Nephron progenitor cell (in vitro differentiated cells): Measurements from ENCODE around the gene PRM2.
A peak's percentile ranks its signal among the peaks of the same experiment; 100 is the strongest.

ENCODE experiments used
- DNase-seq: peaks from one replicate; pipeline ENCODE4 v3.0.0; 2021
- H3K27ac Mint-ChIP-seq: 2 replicates; pipeline ENCODE4 v1.8.0; 2021; ENCODE audit warnings: mild to moderate bottlenecking, moderate library complexity, mixed read lengths
- H3K27me3 Mint-ChIP-seq: 2 replicates; pipeline ENCODE4 v1.8.0; 2021; ENCODE audit warnings: mild to moderate bottlenecking, low read depth, mixed read lengths; ENCODE audit not compliant: poor library complexity
- H3K36me3 Mint-ChIP-seq: 2 replicates; pipeline ENCODE4 v1.8.0; 2021; ENCODE audit warnings: low read depth, mixed read lengths
- H3K4me1 Mint-ChIP-seq: 2 replicates; pipeline ENCODE4 v1.8.0; 2021; ENCODE audit warnings: mixed read lengths
- H3K4me3 Mint-ChIP-seq: 2 replicates; pipeline ENCODE4 v1.8.0; 2021; ENCODE audit warnings: mild to moderate bottlenecking, moderate library complexity, mixed read lengths
- H3K9me3 Mint-ChIP-seq: 2 replicates; pipeline ENCODE4 v1.8.0; 2021; ENCODE audit warnings: mild to moderate bottlenecking, moderate library complexity, mixed read lengths
- CTCF ChIP-seq: fragments of 200-600 bp; sonication (generic); IDR thresholded peaks from 2 replicates; pipeline ENCODE4 v1.5.0; 2021; ENCODE audit warnings: antibody characterized with exemption

The PRM2 gene

GRCh38 chr16:11320170-11320569 lies 43.9 kb upstream of the PRM2 start:
- Mint-ChIP-seq H3K4me3 (no peak overlapping the region), H3K27ac (no peak overlapping the region), H3K27me3 (peaks cover 12% of the 10 kb centered on the region), H3K9me3 (no peaks in the 10 kb centered on the region), H3K4me1 (peaks cover 30% of the 10 kb centered on the region), H3K36me3 (no peaks in the 10 kb centered on the region)
- DNase-seq, result no peak
- no peak for TF ChIP-seq CTCF

GRCh38 chr16:11319529-11320146 lies 43.4 kb upstream of the PRM2 start:
- peaks cover 25% of the 10 kb centered on the region for H3K4me1 Mint-ChIP-seq
- TF ChIP-seq CTCF, result no peak
- DNase-seq, result no peak
- peaks cover 16% of the 10 kb centered on the region for H3K27me3 Mint-ChIP-seq
- H3K36me3 Mint-ChIP-seq, result no peaks in the 10 kb centered on the region
- H3K27ac Mint-ChIP-seq, result no peak overlapping the region
- no peak overlapping the region for H3K4me3 Mint-ChIP-seq
- no peaks in the 10 kb centered on the region for H3K9me3 Mint-ChIP-seq

DNA sequence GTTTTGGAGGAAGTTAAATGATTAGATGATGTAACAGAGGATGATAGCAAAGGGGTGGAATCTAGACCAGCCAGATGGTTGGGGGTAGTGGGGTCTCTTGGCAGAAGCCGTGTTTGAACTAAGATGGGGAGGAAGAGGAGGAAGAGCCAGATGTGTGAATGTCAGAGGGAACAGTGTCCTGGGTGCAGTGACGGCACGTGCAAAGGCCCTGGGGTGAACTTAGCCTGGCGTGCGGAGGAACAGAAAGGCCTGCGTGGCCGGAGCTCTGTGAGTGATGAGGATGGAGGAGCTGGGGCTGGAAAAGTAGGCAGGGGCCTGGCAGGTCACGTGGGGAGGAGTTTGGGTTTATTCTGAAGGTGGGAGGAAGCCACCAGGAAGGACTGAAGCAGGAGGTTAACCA lies 42.5 kb upstream of the PRM2 start:
- no peaks in the 10 kb centered on the region for H3K9me3 Mint-ChIP-seq
- no peak for TF ChIP-seq CTCF
- no peak overlapping the region for H3K27ac Mint-ChIP-seq
- DNase-seq, result no peak
- peaks cover 17% of the 10 kb centered on the region for H3K27me3 Mint-ChIP-seq
- H3K4me1 Mint-ChIP-seq, result peaks cover 26% of the 10 kb centered on the region
- no peaks in the 10 kb centered on the region for H3K36me3 Mint-ChIP-seq
- no peak overlapping the region for H3K4me3 Mint-ChIP-seq

GRCh38 chr16:11316331-11317015 lies 40.2 kb upstream of the PRM2 start:
- Mint-ChIP-seq H3K36me3 (no peaks in the 10 kb centered on the region), H3K4me1 (peaks cover 28% of the 10 kb centered on the region), H3K4me3 (no peak overlapping the region), H3K9me3 (no peaks in the 10 kb centered on the region), H3K27me3 (peaks cover 17% of the 10 kb centered on the region), H3K27ac (no peak overlapping the region)
- TF ChIP-seq CTCF, result no peak
- peak; percentile 33 for DNase-seq

- H3K9me3 Mint-ChIP-seq, result no peaks in the 10 kb centered on the region
- peak; percentile 17 for TF ChIP-seq CTCF
- peaks cover 17% of the 10 kb centered on the region for H3K27me3 Mint-ChIP-seq
- H3K4me1 Mint-ChIP-seq, result peaks cover 28% of the 10 kb centered on the region
- H3K4me3 Mint-ChIP-seq, result no peak overlapping the region
- DNase-seq, result peak; percentile 61
- no peak overlapping the region for H3K27ac Mint-ChIP-seq
- no peaks in the 10 kb centered on the region for H3K36me3 Mint-ChIP-seq
Measured at GRCh38 chr16:11315510-11315909, 39.2 kb upstream of the PRM2 start.

- no peak for TF ChIP-seq CTCF
- Mint-ChIP-seq H3K27ac (no peak overlapping the region), H3K27me3 (peaks cover 17% of the 10 kb centered on the region), H3K9me3 (no peaks in the 10 kb centered on the region), H3K36me3 (no peaks in the 10 kb centered on the region), H3K4me1 (peaks cover 34% of the 10 kb centered on the region), H3K4me3 (no peak overlapping the region)
- no peak for DNase-seq
Measured at GRCh38 chr16:11314309-11314894, 38.1 kb upstream of the PRM2 start.
